DOHH2 (cell line): ENCODE measurements around the gene ZDHHC16.

Experiments
- H3F3A ChIP-seq: fragments of 200-600 bp; sonication (generic), shearing (Covaris generic); 2 replicates; pipeline ENCODE4 v1.6.0; 2016; ENCODE audit warnings: antibody characterized with exemption, mild to moderate bottlenecking; ENCODE audit not compliant: control insufficient read depth, insufficient read depth
- H3K27ac ChIP-seq: fragments of 200-600 bp; sonication (generic); 2 replicates; pipeline ENCODE4 v1.5.1; 2014; ENCODE audit warnings: low read depth, mild to moderate bottlenecking, low read length, moderate library complexity
- H3K27me3 ChIP-seq: fragments of 200-600 bp; sonication (generic); 2 replicates; pipeline ENCODE4 v1.6.1; 2014; ENCODE audit warnings: mild to moderate bottlenecking, low read length, mixed read lengths; ENCODE audit not compliant: control insufficient read depth
- H3K36me3 ChIP-seq: fragments of 200-600 bp; sonication (generic); 2 replicates; pipeline ENCODE4 v1.6.1; 2014; ENCODE audit warnings: mild to moderate bottlenecking, low read length, moderate library complexity, mixed read lengths; ENCODE audit not compliant: control insufficient read depth
- H3K4me1 ChIP-seq: fragments of 200-600 bp; sonication (generic); 2 replicates; pipeline ENCODE4 v1.6.1; 2014; ENCODE audit warnings: mild to moderate bottlenecking, low read length, mixed read lengths; ENCODE audit not compliant: control insufficient read depth
- H3K4me2 ChIP-seq: fragments of 200-600 bp; sonication (generic); 2 replicates; pipeline ENCODE4 v1.6.0; 2014; ENCODE audit warnings: mild to moderate bottlenecking, low read length, moderate library complexity
- H3K4me3 ChIP-seq: fragments of 200-600 bp; sonication (generic); 2 replicates; pipeline ENCODE4 v1.5.1; 2014; ENCODE audit warnings: mild to moderate bottlenecking, low read length, mixed read lengths
- H3K79me2 ChIP-seq: fragments of 200-600 bp; sonication (generic); 2 replicates; pipeline ENCODE4 v1.6.1; 2014; ENCODE audit warnings: mild to moderate bottlenecking, low read length, mixed read lengths; ENCODE audit not compliant: control insufficient read depth
- H3K9me2 ChIP-seq: fragments of 200-600 bp; sonication (generic); replicated peaks from 2 replicates; pipeline ENCODE4 v1.6.1; 2014; ENCODE audit warnings: mild to moderate bottlenecking, low read length, mixed read lengths; ENCODE audit not compliant: control insufficient read depth
- H3K9me3 ChIP-seq: fragments of 200-600 bp; sonication (generic); 2 replicates; pipeline ENCODE4 v1.6.1; 2014; ENCODE audit warnings: antibody characterized with exemption, low read length, mixed read lengths; ENCODE audit not compliant: control insufficient read depth, insufficient read depth
- H4K20me1 ChIP-seq: fragments of 200-600 bp; sonication (generic); 2 replicates; pipeline ENCODE4 v1.6.0; 2014; ENCODE audit warnings: low read depth, mild to moderate bottlenecking, antibody characterized with exemption, low read length, moderate library complexity; ENCODE audit not compliant: control insufficient read depth, insufficient read depth
- CTCF ChIP-seq: fragments of 200-600 bp; sonication (generic); IDR thresholded peaks from one replicate; pipeline ENCODE4 v1.5.1; 2014; ENCODE audit warnings: antibody characterized with exemption, mild to moderate bottlenecking, low read depth, low read length; ENCODE audit not compliant: poor library complexity, severe bottlenecking
- EZH2phosphoT487 ChIP-seq: fragments of 200-600 bp; sonication (generic); IDR thresholded peaks from 2 replicates; pipeline ENCODE4 v1.6.1; 2017; ENCODE audit warnings: borderline replicate concordance, mild to moderate bottlenecking, antibody characterized with exemption, low read length, moderate library complexity, mixed read lengths

Gene ZDHHC16

GRCh38 chr10:97485647-97486281, 39.8 kb downstream of the ZDHHC16 start:
- H3K27me3 ChIP-seq, result no peaks in the 10 kb centered on the region
- H3K4me2 ChIP-seq, result no peak overlapping the region
- H4K20me1 ChIP-seq, result peaks cover 4% of the 10 kb centered on the region
- H3K36me3 ChIP-seq, result peaks cover 48% of the 10 kb centered on the region
- H3K9me3 ChIP-seq, result no peaks in the 10 kb centered on the region
- TF ChIP-seq CTCF (no peak), EZH2phosphoT487 (no peak)
- no peaks in the 10 kb centered on the region for H3K9me2 ChIP-seq
- no peaks in the 10 kb centered on the region for H3F3A ChIP-seq
- H3K4me1 ChIP-seq, result peaks cover 12% of the 10 kb centered on the region
- no peak overlapping the region for H3K4me3 ChIP-seq
- no peak overlapping the region for H3K27ac ChIP-seq
- peaks cover 68% of the 10 kb centered on the region for H3K79me2 ChIP-seq

GRCh38 chr10:97490592-97490991, 44.6 kb downstream of the ZDHHC16 start:
- peaks cover 49% of the 10 kb centered on the region for H3K36me3 ChIP-seq
- H3F3A ChIP-seq, result no peaks in the 10 kb centered on the region
- H3K4me1 ChIP-seq, result peaks cover 24% of the 10 kb centered on the region
- no peaks in the 10 kb centered on the region for H3K27me3 ChIP-seq
- H3K79me2 ChIP-seq, result peaks cover 98% of the 10 kb centered on the region
- no peak overlapping the region for H3K27ac ChIP-seq
- no peaks in the 10 kb centered on the region for H3K9me2 ChIP-seq
- H4K20me1 ChIP-seq, result peaks cover 18% of the 10 kb centered on the region
- no peak overlapping the region for H3K4me2 ChIP-seq
- no peaks in the 10 kb centered on the region for H3K9me3 ChIP-seq
- H3K4me3 ChIP-seq, result no peak overlapping the region
- TF ChIP-seq EZH2phosphoT487, result no peak
- no peak for TF ChIP-seq CTCF

GRCh38 chr10:97494151-97494550, 48.2 kb downstream of the ZDHHC16 start:
- H3K4me1 ChIP-seq, result peaks cover 41% of the 10 kb centered on the region
- H3K4me2 ChIP-seq, result no peak overlapping the region
- H3K4me3 ChIP-seq, result no peak overlapping the region
- peaks cover 3% of the 10 kb centered on the region for H3F3A ChIP-seq
- no peak overlapping the region for H3K27ac ChIP-seq
- H3K27me3 ChIP-seq, result peaks cover 3% of the 10 kb centered on the region
- H3K9me3 ChIP-seq, result no peaks in the 10 kb centered on the region
- no peaks in the 10 kb centered on the region for H3K9me2 ChIP-seq
- peaks cover 90% of the 10 kb centered on the region for H3K79me2 ChIP-seq
- TF ChIP-seq CTCF (no peak), EZH2phosphoT487 (no peak)
- peaks cover 32% of the 10 kb centered on the region for H4K20me1 ChIP-seq
- peaks cover 55% of the 10 kb centered on the region for H3K36me3 ChIP-seq
